Suprapubic skin (tissue), 4 donors: ENCODE results near the gene ALDH3A2. TPM values are rescaled to one million over a fixed set of nuclear protein-coding genes. Genes with fewer than 3 reads are reported as not detected.

Experiments used
- DNase-seq, 2 donors: peaks; one replicate each; pipeline ENCODE4 v3.0.0-alpha.2; 2019; ENCODE audit warnings: low spot score in 2 of 2
- H3K27ac ChIP-seq: fragments of 200-600 bp; sonication (generic); one replicate; pipeline ENCODE4 v1.5.1; 2019
- H3K27me3 ChIP-seq: fragments of 200-600 bp; sonication (generic); one replicate; pipeline ENCODE4 v1.5.1; 2019
- H3K36me3 ChIP-seq: fragments of 200-600 bp; sonication (generic); one replicate; pipeline ENCODE4 v1.5.1; 2019
- H3K4me1 ChIP-seq: fragments of 200-600 bp; sonication (generic); one replicate; pipeline ENCODE4 v1.5.1; 2019
- H3K4me3 ChIP-seq: fragments of 200-600 bp; sonication (generic); one replicate; pipeline ENCODE4 v1.5.1; 2019; ENCODE audit warnings: mild to moderate bottlenecking
- H3K9me3 ChIP-seq: fragments of 200-600 bp; sonication (generic); one replicate; pipeline ENCODE4 v1.5.1; 2019
- EP300 ChIP-seq: sonication (generic); formaldehyde crosslinking; IDR thresholded peaks from one replicate; pipeline ENCODE4 v1.6.1; 2017; ENCODE audit warnings: antibody characterized with exemption
- WGBS: methylation state at CpG from one replicate; pipeline ENCODE4 v1.1.5; 2018; 5-methylcytosine and 5-hydroxymethylcytosine counted together
- total RNA-seq, 4 donors: library from RNA; depleted of rRNA; stranded (reverse); fragments of >200 nt; gene quantifications; one replicate each; pipeline ENCODE4 v1.1.0, GENCODE V29; 2016
- TF ChIP-seq, protein P1 (sequence below), 2 donors: fragments of 200-600 bp in 1 of 2; fragments of 450-650 bp in 1 of 2; sonication (generic) in 1 of 2; IDR thresholded peaks; one replicate each; pipeline ENCODE4 v1.5.1; 2016 to 2019; ENCODE audit warnings: antibody characterized with exemption in 2 of 2, mild to moderate bottlenecking in 1 of 2, moderate library complexity in 1 of 2

ALDH3A2 gene
- total RNA-seq, 4 donors from 2014 or later, result 493 to 1,000 (median 626) TPM

DNA sequence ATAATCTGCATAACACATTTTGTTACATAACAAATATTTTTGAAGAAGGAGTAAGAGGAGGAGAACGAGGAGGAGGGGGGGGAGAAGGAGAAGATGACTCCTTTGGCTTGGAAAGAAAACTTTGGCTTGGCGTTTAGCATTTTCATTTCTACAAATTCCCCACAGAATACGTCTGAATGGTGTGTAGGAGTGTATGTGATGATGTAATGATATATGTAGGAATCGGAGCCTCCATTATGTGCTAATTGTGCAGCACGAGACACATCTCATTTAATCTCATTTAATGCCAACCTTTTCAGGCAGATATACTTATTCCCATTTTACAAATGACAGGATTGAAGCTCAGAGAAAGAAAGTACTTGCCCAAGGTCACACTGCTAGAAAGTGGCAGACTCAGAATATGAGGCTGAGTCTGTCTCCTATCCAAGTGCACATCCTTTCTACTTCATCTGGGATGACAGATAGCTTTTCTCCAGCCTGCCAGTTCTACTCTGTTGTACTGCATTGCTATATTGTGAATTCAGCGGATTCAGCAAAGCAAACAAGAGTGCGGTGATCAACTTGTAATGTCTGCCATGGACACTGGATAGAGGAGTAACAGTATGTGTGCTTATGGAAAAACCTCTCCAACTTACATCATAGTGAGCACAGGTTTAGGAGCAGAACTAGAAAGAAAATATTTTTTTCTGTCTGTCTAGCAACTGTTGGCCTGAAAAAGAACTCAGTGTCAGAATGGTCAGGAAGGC is 78.3 kb downstream of the ALDH3A2 start:
- TF ChIP-seq, protein P1, sequence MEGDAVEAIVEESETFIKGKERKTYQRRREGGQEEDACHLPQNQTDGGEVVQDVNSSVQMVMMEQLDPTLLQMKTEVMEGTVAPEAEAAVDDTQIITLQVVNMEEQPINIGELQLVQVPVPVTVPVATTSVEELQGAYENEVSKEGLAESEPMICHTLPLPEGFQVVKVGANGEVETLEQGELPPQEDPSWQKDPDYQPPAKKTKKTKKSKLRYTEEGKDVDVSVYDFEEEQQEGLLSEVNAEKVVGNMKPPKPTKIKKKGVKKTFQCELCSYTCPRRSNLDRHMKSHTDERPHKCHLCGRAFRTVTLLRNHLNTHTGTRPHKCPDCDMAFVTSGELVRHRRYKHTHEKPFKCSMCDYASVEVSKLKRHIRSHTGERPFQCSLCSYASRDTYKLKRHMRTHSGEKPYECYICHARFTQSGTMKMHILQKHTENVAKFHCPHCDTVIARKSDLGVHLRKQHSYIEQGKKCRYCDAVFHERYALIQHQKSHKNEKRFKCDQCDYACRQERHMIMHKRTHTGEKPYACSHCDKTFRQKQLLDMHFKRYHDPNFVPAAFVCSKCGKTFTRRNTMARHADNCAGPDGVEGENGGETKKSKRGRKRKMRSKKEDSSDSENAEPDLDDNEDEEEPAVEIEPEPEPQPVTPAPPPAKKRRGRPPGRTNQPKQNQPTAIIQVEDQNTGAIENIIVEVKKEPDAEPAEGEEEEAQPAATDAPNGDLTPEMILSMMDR (IDR thresholded peaks at IDR 0.05), result no peak
- no peak for TF ChIP-seq EP300
- Histone ChIP-seq H3K27me3 (no peaks in the 10 kb centered on the region), H3K36me3 (no peaks in the 10 kb centered on the region), H3K4me1 (peaks cover 72% of the 10 kb centered on the region), H3K9me3 (no peaks in the 10 kb centered on the region), H3K4me3 (no peak overlapping the region), H3K27ac (peak overlapping the region; percentile 95)
- 45% methylated on average over 7 of the region's 7 CpGs for WGBS
- no peak for DNase-seq

Other genes starting within 250 kb of the ALDH3A2 start
- 1 to 10 TPM in 3 of 4 donors, under 1 TPM in 1; 0.62 to 3.9 (median 1.5) TPM for gene RNF112, start 237.5 kb upstream of the ALDH3A2 start, total RNA-seq
- gene SLC47A1, start 114.9 kb upstream of the ALDH3A2 start, total RNA-seq, result 10 to 100 TPM; 19.1 to 53.0 (median 39.2) TPM
- gene SLC47A2, start 67.8 kb downstream of the ALDH3A2 start, total RNA-seq, result 1 to 10 TPM in 2 of 4 donors, under 1 TPM in 1, not detected in 1; 0.96 to 7.9 (median 2.5) TPM
- gene ALDH3A1, start 99.5 kb downstream of the ALDH3A2 start, total RNA-seq, result 100 to 1,000 TPM in 2 of 4 donors, 10 to 100 TPM in 2; 41.7 to 128 (median 83.9) TPM
- gene ULK2, start 219.2 kb downstream of the ALDH3A2 start, total RNA-seq, result 10 to 100 TPM; 14.1 to 34.0 (median 19.2) TPM